CD4-positive, alpha-beta T cell treated with Interferon alpha-2 for 1 hour (primary cell): ENCODE data around the gene KRTAP17-1.
"Not testable (repeated sequence)": the region's sequence is repeated elsewhere in the genome, so short reads cannot be mapped to it uniquely, and the experiment has no call there.

Experiments used
- DNase-seq, 2 donors: peaks; one replicate each; pipeline ENCODE4 v3.0.0-alpha.2; 2020 to 2022

Gene KRTAP17-1

GRCh38 chr17:41301916-41302901, 13.3 kb downstream of the KRTAP17-1 start, which contains the start of gene KRTAP29-1:
Gene KRTAP29-1 (minus strand): TSS chr17:41302851. CDS start chr17:41302851, 0 bp downstream.
- no peak for DNase-seq

DNA sequence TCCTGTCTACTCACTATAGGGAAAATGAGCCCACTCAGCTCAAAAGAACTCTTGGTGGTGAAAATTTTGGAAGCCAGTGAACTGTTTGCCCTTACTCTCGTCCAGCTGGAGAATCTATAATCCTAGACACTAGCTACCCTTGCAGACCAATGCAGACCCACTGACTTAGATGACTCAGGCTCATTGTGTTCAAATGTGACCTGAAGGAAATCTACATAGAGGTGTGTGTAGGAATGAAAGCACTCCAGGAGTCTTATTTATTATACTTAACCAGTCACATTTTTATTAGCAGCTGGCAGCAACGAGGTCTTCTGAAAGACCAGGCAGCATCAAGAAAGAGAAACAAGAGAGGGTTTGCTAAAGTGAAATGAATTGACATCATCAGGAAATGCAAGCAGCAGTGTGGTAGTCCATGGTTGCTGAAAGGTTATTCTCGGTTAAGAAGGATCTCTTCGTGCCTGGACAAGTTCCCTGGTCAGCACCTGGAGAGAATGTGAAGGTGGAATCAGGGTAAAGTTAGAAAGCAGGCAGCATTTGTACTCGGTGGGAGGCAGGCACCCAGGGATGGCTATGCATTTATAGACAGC, 14.2 kb downstream of the KRTAP17-1 start:
- no peak for DNase-seq

DNA sequence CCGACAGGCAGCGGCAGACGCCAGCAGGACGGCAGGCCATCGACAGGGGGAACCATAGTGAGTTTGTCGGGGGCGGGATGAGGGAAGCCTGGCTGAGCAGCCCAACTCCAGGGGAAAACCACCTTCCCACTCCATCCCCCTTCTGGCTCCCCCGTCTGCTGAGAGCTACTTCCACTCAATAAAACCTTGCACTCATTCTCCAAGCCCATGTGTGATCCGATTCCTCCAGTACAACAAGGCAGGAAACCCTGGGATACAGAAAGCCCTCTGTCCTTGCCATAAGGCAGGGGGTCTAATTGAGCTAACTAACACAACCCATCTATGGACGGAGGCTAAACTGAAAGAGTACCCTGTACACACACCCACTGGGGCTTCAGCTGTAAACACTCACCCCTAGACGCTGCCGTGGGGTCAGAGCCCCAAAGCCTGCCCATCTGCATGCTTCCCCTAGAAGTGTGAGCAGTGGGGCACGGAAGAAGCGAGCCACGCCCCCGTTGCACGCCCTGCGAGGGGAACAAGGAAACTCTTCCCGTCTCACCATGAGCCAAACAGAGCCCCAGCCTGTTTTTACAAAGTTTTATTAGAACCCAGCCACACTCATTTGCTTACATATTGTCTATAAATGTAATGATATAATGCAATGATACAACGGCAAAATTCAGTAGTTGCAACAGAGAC, 16.9 kb downstream of the KRTAP17-1 start:
- DNase-seq: no peak

DNA sequence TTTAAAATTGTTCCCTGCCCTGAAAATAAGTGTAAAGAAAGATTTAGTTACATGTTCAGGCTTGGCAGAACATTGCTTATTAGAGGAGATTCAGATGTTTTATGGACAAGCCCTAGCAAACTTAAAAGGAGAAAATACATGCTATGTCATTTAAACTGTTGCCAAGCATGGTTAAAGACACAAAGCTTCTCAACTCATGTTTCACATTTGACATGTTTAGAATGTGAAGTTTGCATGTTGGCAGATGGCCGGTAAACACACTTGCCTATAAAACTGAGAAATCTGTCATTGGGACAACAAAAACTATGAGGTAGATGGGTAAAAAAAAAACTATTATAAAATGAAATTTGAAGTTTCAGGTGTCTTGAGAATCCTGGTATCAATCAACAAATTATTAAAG, 18.7 kb downstream of the KRTAP17-1 start:
- DNase-seq: no peak

GRCh38 chr17:41294016-41294415, 21.5 kb downstream of the KRTAP17-1 start:
- no peak for DNase-seq

DNA sequence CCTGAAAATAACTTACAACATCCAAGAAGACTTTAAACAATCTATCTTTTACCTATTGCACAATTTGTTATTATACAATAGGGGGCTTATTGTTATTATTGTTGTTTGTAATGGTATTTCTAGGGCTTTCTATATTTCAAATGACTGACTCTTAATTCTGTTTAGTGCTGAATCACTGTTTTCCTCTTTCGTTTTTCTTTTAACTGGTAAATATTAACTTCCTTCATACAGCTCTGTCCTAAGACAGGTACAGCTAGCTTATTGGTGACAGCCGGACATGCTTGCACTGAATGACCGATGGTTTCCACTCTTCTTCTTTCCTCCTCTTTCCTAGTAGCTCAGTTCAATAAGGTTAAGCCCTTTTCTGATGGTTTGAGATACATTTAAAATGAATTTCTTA, 28.5 kb downstream of the KRTAP17-1 start:
- DNase-seq: no peak

- no peak for DNase-seq
These were observed 31.0 kb downstream of the KRTAP17-1 start for GRCh38 chr17:41284546-41284945.

- no peak for DNase-seq
These were observed 31.5 kb downstream of the KRTAP17-1 start for GRCh38 chr17:41284043-41284442.

DNA sequence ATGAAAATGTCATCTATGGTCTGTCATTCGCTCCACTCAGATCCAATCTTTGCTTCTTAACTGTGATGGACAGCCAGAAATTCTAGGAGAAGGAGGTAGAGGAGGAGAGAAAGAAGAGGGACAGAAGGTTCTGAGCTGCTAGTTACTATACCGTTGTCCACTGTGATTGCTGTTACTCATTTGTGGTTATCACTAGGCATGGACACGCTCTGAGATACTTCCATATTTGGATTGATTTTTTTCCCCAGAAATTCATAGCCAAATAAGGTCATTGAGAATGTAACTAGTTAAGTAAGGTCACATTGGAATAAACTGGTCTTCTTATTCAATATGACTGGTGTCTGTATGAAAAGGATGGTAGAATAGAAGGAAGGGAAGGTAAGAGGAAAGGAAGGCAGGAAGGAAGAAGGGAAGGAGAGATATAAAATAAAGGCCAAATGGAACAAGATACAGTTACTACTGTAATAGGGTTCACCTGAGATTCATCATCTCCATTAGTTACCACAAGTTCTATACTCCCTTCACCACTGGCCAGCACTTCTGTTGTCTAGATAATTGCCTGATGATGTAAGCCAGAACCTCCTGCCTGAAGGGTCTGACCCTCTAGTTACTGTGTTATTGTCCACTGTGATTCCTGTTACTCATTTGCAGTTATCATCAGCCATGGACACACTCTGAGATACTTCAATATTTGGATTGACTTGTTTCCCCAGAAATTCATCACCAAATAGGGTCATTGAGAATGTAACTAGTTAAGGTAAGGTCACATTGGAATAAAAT, 37.1 kb downstream of the KRTAP17-1 start:
- no peak for DNase-seq

- not testable (repeated sequence) for DNase-seq
These were observed 39.8 kb downstream of the KRTAP17-1 start, which contains the start of gene KRTAP9-7 for GRCh38 chr17:41275648-41276190. Gene KRTAP9-7 (plus strand): TSS chr17:41275698. CDS start chr17:41275698, 0 bp downstream.

- DNase-seq: no peak
These were observed 43.7 kb downstream of the KRTAP17-1 start for GRCh38 chr17:41271858-41272257.

DNA sequence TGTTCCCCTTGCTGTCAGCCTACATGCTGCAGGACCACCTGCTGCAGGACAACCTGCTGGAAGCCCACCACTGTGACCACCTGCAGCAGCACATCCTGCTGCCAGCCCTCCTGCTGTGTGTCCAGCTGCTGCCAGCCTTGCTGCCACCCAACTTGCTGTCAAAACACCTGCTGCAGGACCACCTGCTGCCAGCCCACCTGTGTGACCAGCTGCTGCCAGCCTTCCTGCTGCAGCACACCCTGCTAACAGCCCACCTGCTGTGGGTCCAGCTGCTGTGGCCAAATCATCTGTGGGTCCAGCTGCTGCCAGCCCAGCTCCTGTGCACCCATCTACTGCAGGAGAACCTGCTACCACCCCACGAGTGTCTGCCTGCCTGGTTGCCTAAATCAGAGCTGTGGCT, 44.2 kb downstream of the KRTAP17-1 start:
- DNase-seq: not testable (repeated sequence)

GRCh38 chr17:41267711-41268110, 47.8 kb downstream of the KRTAP17-1 start:
- DNase-seq: no peak

DNA sequence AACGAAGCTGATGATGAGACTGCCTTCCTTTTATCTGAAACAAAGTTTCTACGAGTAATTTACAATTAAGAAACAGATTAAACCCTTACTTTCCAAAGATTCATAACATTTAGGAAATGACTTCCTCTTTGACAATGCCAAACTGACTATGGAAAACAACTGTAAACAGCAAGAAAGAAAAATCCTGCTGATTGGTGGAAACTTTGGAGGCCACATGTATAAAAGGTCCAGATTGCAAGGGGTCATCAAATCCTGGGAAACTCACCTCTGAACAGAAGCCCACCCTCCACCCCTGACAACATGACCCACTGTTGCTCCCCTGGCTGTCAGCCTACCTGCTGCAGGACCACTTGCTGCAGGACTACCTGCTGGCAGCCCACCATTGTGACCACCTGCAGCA, 50.4 kb downstream of the KRTAP17-1 start, which contains the start of gene KRTAP9-6:
TSS of gene KRTAP9-6 (plus strand) at position 301 of the 400 bp plus-strand sequence. CDS start at position 301, 0 bp downstream.
- DNase-seq: no peak
